Midbrain (tissue), 1 donor: ENCODE results near the gene PRKCH.

Experiments used
- DNase-seq: peaks from one replicate; lab custom pipeline; 2025; lab: John Stamatoyannopoulos, UW

PRKCH gene

DNA sequence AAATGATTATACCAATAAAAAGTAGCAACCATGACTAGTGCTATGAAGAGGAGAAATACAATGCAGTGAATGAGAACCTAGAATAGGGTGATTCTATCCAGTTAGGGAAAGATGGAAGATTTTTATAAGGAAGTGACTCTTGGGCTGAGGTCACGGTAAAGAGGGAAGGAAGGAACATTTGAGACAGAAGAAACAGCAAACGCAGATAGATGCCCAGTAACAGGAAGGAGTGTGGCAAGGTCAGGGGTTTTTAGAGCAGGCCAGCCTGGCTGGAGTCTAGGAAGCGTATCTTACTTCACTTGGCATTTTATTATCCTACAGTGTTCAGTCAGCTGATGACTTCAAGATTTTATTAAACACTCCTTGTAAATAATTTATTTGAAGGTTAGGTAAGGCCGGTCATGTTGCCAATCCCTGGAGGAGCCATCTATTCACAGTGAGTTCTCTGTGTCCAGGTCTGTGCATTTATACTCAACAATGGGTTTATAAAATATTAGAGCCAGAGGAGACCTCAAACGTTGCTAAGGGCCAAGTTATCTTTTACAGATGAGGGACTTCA, 170.6 kb downstream of the PRKCH start:
- no peak for DNase-seq

DNA sequence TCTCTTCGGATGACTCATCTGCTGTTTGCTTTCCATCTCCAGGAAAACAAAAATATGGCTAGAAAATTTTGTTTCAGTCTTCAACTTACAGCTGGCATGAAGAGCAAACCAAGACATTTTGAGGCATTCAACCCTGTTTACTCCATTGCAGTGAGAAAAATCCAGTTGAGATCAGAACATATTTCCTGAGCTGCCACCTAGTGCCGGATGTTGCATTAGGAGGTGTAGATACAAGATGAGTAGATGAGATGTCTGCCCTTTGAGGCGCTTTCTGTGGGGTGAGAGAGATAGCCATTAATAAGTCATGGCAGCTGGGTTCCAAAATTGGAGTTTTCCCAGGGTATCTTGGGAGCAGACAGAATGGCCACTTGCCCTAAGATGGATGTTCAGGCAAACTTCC, 171.1 kb downstream of the PRKCH start:
- no peak for DNase-seq

DNA sequence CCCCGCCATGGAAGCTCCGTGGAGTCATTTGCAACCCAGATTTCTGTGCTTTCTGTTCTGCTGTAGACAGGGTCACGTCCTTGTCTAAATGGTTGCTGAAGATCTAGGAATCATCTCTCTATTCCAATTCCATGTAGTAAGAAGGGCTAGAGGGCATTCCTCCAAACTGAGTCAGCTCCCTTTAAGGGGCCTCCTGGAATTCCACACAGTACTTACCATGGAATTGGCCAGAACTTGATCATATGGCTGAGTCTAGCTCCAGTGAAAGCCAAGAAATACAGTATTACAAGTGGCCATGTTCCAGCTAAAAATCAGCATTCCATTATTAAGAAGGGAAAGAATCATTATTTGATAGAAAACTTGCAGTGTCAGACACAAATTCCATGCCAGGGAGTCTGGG, 171.9 kb downstream of the PRKCH start:
- no peak for DNase-seq

DNA sequence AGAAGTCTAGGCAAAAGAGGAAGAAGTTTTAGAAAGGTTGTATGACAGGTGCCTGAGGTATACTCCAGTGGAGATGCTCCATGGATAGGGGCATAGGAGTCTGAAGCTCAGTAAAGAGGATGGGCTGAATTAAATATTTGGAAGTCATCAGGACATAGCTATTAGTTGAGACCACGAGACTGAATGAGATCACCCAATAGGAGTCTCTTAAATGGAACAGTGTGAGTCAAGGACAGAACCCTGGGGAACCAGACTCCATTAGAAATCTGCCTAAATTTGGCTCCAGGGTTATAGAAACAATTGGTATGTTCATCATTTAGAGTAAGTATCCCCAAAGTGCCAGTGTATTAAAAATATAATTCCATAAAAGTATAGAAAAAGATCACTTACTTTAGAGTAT, 172.6 kb downstream of the PRKCH start:
- no peak for DNase-seq

DNA sequence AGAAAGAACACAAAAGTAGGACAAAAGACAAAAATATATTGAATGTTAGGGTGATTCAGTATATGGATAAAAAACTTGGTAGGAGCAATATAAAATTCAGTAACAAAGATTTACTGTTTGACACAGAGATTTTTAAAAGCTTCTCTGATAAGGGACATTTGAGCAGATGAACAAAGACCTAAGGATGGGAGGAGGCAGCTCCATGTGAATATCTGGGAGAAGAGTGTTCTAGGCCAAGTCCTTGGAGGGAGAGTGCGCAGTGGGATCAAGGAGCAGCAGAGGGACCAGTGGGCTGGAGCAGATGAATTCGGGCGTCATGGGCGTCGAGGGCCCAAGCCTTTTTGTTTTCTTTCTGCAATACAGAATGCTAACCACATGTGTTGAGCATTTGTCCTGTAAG, 174.4 kb downstream of the PRKCH start:
- DNase-seq, result no peak

DNA sequence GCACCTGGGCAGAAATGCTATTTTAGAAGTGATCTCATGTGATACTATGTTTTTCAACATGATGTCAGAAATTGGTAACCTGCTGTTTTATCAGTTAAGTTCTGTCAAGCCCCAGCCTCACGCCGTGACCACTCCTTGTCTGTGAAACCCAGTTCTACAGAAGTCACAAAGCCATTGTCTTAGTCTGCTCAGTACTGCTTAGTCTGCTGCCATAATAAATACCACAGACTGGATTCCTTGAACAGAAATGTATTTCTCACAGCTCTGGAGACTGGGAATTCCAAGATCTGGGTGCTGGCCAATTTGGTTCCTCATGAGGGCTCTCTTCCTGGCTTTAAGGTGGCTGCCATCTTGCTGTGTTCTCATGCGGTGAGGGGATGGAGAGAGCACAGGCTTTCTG, 176.9 kb downstream of the PRKCH start:
- DNase-seq, result no peak

DNA sequence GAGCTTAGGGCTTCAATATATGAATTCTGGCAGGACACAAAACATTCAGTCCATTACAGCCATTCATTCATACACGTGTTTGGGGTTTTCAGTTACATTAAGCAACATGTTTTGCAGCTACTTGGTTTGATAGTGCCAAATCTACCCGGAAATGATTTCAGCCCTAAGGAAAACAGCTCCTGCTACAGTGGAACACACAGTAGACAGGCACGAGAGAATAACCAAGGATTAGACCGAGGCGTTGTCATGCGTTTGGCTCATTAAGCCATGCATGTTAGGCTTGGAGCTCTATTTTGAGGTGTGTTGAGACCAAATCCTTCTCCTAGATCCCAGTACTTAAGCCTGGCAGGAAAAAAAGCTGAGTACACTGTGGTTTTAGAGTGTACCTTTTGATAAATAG, 177.4 kb downstream of the PRKCH start:
- DNase-seq, result no peak

DNA sequence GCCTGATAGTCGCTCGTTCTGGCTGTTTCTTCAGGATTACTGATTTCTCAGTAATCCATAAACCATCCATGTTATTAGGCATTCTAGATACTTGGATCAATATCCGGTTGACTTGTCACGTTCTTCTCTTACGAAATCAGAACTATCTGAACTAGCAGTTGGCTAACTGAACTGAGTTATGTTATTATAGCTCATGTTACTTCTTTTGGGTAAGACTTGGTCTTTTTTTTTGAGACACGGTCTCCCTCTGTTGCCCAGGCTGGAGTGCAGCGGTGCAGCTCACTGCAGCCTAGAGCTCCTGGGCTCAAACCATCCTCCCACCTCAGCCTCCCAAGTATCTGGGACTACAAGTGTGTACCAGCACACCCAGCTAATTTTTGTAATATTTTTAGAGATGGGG, 178.6 kb downstream of the PRKCH start:
- no peak for DNase-seq

DNA sequence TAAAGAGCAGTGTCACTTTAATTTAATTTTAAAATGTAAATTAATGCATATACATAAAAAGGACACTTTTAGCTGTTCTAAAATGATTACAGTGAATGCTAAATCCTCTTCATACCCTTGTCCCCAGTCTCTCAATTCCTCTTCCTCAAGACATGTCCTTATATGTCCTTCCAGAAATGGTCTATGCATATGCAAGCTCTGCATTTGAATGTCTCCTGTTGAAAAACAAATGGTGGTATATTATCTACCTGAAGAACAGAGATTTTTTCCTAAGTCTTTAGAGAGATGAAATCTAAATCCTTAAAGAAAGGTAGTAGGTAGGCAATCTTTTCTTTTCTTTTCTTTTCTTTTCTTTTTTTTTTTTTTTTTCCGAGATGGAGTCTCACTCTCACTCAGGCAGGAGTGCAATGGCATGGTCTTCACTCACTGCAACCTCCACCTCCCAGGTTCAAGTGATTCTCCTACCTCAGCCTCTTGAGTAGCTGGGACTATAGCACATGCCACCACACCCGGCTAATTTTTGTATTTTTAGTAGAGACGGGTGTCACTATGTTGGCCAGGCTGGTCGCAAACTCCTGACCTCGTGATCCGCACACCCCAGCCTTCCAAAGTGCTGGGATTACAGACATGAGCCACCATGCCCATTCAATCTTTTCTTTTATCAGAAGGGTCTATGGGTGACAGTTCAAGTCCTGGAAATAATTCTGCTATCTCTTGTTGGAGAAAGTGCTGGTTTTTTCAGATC, 180.5 kb downstream of the PRKCH start:
- no peak for DNase-seq

DNA sequence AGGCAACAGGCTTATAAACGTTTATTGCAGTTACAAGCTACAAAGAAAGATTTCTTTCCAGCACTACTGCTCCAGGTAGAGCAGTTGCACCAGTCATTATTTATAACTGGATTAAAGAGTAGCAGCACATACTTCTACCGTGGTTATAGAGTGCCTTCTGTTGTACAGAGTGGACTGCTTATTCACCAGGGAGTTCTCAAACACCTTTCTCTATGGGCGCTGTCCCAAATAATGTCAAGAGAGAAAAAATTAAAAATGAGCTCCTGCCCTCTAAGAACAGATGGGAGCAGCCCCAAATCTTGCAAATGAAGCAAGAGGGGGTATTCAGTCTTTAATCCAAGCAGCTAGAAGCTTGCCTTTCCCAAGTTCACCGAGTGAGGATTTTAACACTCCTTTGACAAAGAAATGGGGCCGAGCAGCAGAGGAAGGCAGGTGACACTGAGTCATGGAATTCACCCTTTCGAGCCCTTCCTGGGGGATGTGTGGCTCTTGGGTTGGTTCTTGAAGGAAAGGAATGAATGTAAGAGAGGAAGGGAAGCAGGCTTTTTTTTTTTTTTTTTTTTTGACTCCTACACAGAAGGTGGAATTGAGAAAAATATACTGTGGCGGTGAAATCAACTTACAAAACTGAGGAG, 181.2 kb downstream of the PRKCH start:
- no peak for DNase-seq

DNA sequence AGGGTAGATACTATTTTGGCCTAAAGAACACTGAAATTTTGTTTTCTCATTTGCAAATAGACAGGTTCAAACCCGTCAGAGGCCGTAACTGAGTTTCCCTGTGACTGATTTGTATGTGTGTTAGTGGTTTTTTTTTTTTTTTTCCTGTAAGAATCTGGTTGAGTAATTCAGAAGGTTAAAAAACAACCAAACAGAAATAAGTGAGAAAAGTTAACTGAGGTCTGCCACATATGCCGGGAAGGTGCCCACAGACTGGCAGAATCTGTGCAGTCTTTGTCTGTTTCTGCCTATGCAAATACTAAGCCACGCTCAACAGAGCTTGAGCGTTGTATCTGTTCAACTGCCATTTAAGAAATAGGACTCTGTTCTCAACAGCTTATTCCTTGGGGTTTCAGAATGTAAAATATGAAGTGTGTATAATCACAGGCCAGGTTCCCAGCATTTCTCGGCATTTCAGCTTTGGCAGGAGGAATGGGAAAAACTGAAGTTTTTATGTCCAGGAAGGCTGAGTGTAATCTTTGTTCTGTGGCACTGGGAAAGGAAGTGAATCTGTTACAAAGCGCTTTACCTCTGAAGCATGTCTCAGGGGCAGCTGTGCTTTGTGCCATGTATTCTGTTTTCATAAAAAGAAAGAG, 181.9 kb downstream of the PRKCH start:
- no peak for DNase-seq

DNA sequence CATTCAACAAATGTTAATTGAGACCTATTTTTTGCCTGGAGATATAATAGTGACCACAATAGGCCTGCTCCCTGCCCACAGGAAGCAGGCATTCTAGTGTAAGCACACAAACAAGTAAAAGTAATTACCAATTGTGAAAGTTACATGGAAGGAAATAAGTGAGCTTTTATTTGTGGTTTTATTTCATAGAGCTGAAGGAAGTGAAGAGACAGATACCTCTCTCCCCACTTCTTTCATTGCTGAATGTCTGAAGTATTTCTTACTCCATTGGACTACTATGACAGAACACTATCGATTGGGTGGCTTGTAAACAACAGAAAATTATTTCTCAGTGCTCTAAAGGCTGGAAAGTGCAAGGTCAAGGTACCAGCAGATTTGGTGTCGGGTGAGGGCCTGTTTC, 183.5 kb downstream of the PRKCH start:
- no peak for DNase-seq

DNA sequence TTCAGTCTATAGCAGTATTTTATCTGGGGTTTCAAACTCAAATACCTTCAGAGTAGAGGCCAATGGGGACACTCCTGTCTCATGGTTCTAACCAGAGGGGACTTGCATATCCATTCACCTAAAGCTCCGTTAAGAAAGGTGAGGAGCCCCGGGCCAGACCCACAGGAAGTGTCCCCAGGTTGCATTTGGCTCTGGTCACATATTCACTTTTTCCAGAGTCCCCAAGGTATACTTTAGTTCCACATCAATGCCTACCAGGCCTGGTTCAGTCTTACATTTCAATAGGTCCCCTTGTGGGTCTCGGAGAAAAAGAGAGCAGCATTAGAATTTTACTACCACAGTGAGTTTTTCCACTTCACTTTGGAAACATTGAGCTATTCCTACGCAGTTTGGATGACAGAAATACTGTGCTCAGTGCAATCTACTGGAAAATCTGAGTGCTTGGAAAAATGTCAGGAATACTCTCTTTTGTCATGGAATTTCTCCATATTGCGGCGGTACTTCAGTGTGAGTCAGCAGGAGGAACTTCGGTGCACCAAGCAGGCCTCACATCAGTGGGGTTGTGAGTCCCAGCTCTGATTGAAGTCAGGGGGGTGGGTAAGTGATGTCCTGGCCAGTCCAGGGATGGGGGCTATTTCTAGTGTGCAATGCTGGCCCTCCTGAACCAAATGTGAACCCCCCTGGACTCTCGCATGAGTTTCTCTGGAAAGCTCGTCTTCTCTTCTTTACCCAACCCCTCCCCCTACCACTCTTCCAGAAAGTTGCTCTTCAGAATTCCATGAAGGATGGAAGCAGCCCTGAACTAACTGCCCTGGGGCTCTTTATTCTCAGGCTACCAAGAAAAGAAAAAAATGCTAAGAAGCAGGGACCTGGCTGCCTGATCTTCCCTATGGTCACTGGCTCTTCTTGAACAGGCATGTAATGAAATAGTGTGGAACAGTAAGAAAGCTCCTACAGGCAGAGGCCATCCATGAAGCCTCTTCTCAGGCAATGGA, 184.7 kb downstream of the PRKCH start:
- DNase-seq, result no peak

DNA sequence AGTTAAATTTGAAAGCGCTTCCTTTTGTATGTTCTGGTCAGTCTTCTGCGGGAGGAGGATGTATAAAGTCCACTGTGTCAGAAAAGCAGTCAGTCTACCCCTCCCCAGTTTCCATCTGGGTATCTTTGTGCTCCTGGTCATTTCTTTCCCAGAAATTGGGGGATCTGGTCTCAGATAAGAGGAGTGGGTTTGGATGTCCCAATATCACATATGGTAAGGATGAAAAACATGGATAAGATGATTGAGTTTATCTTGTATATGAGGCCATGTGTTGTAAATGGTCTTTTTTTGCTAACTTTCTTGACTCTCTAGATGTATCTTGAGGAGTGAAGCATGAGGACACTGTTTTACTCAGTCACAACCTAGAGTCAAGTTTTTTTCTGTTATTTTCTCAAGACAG, 187.1 kb downstream of the PRKCH start:
- DNase-seq, result no peak

DNA sequence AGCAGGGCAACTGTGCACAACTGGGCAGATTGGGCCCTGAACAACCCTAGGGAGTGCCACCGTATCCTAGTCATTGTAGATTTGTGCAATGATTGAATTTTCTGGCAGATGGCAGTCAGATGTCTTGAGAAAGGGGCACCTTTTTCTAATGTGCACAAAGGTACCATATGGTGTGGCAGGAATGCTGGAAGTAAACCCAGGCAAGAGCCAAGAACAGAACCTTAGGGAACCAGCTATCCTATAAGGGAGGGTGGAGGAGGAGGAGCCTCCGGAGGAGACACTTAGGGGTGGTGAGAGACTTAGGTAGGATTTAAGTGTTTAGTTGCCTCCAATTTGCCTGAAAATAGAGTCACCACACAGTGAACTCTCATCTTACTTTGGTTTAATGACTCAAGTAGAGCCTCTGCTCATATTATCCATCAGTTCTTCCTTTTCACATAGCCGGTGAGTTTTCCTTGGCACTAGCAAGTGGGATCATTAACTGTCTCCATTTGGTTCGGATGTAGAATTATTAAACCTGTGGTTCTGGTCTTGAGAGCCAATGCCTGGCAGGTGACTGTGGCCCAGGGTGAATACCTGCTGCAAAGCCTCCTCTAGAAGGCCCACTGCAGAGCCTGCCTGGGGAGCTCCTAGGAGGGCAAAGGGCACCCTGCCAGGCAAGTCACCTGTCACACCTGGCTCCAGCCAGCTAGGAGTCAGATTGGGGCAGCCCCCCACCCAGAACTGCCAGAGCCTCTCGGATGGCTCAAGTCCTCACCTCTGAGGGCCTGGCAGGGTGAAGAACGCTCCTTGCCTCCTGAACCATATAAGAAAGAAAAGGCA, 189.6 kb downstream of the PRKCH start:
- DNase-seq, result no peak

DNA sequence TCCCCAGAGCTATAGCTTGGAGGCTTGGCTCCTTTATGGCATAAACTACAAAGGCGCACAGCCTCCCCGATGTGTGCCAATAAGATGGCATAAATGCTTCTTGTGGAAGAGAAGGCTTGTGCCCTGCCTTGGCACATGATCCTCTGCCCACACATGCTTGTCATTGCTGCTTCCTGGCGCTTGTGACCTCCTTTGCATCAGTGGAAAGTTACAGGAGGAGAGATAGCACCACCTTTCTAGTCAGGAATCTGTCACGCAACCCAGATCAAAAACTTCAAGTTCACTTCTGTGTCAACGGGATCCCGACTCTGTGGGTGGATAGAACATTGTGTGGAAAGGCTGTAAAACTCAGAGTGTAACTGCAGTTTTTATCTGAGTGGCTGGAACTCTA, 190.2 kb downstream of the PRKCH start:
- DNase-seq, result no peak

DNA sequence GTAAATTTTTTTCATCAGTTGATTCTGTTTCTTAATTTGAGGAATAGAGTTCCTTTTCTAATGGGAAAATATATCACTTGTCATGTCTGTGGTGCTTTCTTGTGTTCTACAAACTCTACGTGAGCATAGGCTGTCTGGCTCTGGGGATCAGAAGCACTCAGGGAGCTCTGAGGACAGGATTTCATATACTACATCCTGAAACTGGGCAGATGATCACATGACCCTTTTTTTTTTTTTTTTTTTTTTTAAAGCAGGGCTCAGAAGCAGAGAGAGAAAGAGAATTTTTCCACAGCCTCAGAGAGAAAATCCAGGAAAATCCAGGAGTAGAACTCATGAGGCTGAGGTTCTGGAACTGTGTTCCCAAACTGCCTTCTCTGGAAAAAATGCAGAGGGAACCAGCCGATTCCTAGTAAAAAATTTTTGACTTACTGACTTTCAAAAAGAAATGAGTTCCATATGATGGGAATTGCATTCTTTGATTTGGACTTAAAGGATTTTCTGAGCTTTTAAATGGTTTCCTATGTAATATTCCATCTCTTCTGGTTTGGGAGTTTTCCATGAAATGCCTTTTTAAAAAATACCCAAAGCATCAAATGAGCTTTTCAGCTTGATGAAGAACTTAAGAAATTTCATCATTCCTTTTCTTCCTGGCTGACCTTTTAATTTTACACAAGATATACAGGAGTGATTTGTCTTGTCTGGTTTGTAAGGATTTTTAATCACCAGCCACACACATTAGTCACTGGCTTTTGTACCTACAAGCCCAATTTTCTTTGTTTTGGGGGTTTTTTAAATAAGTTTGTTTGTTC, 190.9 kb downstream of the PRKCH start:
- DNase-seq, result no peak

DNA sequence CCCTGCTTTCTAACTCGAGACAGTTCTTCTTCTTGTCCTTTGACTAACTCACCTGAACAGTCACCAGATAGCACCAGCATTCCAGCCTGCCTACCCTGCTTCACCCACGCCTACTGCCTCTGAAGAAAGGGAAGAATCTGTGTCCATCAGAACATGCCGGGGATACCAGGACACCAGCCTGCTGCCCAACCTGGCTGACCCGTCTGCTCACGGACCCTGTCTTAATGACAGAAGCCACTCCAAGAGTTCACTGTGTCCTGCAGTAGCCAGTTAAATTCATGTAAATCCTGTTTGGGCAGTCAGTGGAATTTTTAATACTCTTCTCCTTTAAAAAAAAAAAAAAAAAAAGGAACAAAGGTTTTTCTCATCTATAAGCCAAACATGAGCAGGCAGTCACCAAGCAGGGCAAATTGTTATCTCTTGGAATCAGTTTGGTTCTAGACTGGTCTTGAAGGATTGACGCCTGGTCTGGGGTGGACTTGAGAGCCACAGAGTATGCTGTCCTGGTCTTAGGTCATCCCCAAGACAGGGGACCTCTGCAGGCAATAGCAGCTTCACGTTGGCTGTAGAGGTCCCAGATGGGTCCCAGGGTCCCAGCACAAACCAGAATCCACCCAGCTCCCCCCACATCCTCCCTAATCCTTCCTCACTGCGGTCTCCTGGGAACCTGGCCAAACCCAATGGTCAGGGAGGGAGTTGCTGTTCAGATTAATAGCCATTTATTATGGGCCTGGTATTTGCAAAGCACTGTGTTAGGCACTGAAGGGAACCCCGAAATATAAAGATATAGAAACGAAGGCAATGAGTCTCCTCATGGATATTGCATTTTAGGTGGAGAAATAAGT, 192.8 kb downstream of the PRKCH start:
- no peak for DNase-seq

DNA sequence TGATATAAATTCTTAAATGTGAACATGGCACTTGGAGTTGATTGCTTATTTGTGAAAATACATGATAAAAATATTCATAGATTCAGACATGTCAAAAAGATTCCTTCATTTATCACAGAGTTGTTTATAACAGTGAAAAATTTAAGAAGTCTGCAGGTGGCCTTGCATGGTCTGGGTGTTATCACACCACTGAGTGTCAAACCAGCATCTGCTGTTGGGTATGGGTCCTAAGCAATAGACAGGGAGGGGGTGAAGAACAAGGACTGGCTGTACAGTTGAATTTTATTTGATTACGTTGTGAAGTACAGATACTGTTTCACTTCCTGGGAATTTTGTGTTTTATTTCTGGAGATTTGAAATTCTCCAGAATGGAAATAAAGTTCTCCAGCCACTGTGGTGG, 193.5 kb downstream of the PRKCH start:
- DNase-seq, result no peak
